GM19397 (cell line): ENCODE measurements around the gene ZNF287.
"Not testable (repeated sequence)": the region's sequence is repeated elsewhere in the genome, so short reads cannot be mapped to it uniquely, and the experiment has no call there.

ENCODE experiments used
- ATAC-seq: cut with Tn5 transposase; IDR thresholded peaks from one replicate; pipeline ENCODE4 v1.9.1; 2021; ENCODE audit warnings: mild to moderate bottlenecking, moderate library complexity; ENCODE audit not compliant: unreplicated experiment

Gene ZNF287

DNA sequence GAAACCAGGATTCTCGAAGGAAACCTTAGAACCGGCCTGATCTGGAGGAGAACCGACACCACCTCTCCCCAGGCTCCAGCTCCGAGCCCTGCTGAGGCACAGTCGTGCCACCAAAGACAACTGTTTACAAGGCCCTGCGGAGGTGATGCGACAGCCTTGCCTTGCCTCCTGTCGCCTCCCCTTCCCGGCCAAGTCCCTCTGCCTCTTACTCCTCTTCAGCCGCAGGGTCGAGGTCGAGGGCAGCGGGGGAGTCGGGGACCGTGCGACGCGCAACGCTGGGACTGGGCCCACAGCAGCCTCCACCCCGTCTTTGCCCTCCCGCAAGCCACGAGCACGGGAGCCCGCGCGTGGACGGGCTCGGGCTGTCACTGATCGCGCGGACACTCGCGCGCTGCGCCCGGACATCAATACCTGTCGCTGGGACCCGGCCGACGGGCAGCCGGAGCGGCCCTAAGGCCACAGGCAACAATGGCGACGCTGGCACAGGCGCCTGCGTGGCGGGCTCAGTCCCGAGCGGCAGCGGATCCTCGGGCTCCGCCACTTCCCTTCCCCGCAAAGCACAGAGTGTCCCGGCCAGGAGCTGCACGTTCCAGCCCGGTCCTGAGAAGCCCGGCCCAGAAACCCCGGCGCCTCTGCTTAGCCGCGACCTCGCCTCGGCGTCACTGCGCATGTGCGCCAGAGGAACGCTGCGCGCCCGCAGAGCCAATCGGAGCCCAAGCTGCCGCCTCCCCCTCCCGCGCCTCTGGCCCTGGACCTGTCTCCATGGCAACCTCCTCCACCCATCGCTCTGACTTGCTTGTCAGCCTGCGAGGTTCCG, at the start of gene ZNF287:
Gene ZNF287 (minus strand): TSS at position 664 of the 817 bp plus-strand sequence. CDS start 1,473 bp downstream, outside the sequence.
- ATAC-seq, result peak; percentile 93

DNA sequence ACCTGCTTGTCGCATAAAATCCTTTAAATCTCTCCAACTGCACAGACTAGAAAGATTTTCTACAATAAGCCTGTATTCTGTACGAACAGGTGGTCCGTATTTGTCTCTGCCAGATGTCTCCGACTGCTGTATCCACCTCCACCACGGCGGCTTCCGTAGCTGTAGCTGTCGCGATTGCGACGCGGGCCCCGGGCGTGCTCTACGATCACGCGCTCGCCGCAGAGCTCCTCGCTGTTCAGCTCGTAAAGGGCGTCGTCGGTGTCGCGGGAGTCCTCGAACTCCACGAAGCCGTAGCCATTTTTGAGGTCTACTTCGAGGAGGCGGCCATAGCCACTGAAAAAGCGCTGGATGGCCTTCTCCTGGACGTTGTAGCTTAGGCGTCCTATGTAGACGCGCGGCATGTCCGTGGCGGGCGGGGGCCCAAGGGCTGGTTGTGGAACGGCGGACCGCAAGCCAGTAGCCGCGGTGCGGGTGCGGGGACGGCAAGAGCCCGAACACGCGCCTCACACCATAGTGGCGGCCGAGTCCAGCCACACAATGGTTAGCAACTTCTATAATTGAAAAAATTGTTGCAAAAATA, 48.6 kb upstream of the ZNF287 start:
- ATAC-seq, result no peak

DNA sequence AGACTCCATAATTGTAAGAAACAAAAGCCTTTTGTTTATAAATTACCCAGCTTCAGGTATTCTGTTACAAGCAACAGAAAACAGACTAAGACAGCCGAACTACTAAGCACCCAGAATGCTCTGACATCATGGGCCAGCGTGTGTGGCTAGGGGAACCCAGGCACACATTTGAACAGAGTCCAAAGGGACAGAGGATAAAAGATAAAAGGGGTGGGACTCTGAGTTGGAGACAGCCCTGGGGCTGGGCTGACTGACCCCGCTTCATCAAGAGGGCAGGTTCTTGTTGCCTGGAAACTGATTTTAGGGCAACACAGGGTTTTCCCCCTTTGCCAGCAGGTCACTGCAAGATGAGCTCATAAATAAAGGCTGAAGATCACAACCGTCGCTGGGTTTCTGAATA, 30.5 kb upstream of the ZNF287 start:
- no peak for ATAC-seq

DNA sequence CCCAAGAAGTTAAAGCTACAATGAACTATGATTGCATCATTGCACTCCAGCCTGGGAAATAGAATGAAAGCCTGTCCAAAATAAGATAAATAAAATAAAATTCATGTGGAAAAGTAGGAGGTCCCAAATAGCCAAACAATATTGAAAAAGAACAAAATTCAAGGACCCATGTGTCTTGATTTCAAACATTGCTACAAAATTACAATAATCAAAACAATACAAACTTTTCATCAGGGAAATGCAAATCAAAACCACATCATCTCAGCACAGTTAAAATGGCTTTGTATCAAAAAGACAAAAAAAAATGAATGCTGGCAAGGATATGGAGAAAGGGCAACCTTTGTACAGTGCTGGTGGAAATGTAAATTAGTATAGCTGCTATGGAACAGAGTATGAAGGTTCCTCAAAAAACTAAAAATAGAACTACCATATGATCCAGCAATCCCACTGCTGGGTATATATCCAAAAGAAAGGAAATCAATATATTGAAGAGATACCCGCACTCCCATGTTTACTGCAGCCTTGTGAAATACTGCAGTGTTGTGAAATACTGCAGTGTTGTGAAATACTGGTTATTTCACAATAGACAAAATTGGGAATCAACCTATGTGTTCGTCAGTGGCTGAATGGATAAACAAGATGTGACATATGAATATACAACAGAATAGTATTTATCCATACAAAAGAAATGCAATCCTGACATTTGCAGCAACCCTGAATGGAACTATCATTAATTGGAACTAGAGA, 24.5 kb upstream of the ZNF287 start:
- ATAC-seq, result no peak

DNA sequence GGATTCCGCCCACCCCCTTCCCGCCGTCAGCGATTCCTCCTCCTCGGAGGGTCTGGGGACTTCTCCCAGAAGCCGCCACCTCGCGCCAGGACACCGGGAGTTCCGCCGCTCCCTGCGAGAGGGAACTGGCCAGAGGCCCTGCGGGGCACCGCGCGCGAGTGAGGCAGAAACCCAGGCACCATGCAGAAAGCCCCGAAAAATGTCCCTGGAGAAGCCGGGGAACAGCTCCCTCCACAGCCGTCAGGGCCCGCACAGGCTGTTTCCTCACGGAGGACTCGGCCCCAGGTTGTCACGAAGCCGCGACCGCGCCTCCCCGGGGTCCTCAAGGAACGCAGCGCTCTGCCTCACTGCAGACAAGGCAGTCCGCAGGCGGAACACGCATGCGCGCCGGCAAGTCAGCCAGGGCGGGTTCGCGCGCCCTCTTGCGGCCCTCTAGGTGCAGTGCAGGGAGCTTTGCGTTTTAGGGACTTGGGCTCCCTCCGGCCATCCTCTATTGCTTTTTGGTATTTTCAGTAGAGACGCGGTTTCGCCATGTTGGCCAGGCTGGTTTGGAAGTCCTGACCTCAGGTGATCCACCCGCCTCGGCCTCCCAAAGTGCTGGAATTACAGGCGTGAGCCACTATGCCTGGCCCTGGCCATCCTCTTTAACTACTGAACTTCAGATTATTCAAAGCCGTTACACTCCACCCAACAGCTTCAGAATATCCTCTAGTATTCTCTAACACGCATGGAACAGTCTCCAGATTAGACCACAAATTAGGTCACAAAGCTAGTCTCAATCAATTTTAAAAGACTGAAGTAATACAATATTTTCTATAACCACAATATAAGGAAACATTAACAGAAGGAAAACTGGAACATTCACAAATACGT, 20.3 kb upstream of the ZNF287 start:
- ATAC-seq, result peak; percentile 81

DNA sequence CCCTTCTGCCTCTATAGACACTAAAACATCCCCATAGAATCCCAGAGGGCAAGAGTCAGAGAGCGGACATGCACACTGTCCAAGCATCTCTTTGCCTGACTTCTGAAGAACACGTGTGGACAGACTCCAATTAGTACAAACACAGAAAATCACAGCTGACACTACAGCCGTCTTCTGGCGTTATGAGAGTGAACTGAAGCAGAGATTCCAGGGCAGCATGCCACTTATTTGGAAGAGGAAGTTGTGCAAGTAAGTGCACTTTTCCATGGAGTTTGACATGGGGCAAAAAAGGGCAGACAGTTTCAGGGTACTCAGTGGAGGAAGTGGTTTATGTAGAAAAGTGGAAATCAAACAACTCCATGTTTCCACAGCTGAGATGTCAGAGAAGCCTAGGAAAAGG, 16.8 kb upstream of the ZNF287 start:
- no peak for ATAC-seq

DNA sequence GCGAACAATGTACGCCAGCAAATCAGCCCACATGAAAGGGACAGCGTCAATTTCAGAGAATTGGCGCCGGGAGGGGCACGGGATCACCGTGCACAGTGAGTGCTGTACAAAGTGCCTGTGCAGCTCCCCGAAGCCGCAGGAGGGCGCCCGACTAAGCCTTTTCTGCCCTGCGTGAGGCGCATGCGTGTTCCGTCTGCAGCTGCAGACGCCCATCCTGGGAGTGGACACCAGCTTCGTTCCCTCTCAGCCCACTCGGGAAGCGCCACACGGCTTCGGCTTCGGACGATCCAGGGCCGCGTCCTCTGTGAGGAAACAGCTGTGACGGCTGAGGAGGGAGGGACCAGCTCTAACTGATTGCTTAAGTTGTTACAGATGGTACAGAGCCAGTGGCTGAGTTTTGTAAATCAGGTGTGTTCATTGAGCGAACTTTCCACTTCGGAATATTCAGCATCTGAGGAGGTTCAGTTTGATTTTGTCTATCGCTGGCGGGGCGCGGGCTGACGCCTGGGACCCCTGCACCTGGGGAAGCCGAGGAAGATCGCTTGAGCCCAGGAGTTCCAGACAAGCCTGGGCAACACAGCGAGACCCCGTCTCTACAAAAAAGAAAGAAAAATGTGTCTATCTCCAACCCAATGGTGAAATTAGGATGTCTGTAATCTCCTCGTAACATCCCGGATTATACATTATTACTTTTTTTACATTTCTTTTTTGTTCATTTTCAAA, 15.4 kb upstream of the ZNF287 start:
- peak; percentile 66 for ATAC-seq

DNA sequence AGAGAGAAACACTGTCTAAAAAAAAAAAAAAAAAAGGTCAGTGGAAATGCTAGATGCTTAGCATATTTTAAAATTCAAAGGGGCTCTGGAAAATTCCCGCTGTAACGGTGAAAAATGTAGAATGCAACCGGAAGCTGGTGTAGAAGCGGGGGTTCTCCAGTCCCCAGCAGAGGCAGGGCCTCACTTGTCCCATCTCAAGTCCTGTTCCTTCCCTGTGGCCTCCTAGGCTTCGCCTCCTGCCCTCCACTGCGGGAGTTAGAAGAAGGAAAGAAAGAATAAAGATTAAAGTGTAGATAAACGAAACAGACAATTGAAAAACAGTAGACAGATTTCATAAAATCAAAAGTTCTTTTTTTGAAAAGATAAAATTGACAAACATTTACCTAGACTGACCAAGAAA, 14.8 kb upstream of the ZNF287 start:
- no peak for ATAC-seq

DNA sequence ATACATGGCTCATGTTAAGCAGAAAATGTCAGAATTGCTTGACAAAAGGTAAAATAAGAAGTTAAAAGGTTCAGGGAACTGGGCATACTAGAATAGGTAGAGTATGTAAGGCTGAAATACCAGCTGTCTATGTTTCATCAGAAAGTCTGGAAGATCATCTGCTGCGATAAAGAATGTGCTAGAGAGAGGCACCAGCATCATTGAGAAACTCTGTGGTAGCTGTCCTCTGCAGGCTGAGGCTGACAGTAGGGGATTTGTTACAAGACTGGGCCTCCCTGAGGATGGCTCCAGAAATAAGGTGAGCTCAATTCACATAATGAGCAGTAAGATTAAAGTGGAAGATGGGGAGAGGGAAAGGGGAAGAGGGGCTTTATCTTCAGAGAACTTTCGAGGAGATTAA, 4.5 kb upstream of the ZNF287 start:
- ATAC-seq, result no peak

DNA sequence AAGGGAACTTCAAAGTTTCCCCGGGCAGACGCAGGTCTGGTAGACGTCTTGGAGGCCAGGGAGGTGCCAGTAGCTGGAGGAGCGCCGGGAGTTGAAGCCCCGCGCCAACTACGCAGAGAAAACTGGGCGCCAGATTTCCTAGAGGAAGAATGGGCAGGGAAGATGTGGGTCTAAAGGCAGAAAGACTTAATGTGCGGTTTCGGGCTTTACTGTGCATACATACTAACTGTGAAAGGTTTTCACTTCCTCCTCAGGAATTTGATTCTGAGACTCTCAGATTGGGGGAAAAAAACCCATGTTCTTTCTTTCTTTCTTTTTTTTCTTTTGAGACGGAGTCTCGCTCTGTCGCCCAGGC, 331 bp upstream of the ZNF287 start:
- no peak for ATAC-seq

DNA sequence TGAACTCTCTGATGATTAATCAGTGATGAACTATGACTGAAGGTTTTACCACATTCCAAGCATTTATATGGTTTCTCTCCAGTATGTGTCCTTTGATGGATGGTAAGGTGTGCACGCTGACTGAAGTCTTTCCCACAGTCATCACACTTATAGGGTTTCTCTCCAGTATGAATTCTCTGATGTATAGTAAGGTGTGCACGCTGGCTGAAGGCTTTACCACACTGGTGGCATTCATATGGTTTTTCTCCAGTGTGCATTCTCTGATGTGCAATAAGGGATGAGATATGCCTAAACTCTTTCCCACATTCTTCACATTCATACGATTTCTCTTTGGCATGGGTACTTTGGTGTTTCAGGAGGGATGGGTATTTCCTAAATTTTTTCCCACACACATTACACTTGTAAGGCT, 16.4 kb downstream of the ZNF287 start:
- no peak for ATAC-seq

DNA sequence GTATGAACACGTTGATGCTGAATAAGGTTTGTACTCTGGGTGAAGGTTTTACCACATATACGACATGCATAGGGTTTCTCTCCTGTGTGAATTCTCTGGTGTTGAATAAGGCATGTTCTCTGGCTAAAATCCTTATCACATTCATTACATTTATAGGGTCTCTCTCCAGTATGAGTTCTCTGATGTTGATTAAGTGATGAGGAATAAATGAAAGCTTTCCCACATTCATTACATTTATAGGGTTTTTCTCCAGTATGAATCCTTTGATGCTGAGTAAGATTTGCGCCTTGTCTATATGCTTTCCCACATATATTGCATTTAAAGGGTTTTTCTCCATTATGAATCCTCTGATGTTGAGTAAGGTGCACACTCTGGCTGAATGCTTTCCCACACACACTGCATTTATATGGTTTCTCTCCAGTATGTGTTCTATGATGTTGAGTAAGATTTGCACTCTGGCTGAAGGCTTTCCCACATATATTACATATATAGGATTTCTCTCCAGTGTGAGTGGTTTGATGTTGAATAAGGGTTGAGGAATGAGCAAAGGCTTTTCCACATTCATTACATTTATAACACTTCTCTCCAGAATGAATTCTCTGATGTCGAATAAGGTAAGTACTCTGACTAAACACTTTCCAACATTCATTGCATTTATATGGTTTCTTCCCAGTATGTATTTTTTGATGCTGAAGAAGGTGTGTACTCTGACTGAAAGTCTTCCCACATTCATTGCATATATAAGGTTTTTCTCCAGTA, 16.9 kb downstream of the ZNF287 start:
- no peak for ATAC-seq

DNA sequence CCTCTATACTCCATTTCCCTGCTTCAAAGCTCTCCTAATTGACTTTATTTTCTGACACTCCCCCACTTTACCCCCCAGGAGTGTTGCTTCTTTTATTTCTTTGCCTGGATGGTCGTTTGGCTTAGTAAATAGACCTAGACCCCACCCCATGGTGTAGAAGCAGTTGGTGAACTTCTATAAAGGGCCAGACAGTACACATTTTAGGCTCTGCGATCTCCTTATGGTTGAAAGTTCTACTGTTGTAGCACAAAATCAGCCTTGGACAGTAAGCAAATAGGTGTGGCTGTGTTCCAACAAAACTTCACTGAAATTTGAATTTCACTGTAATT, 31.9 kb downstream of the ZNF287 start:
- no peak for ATAC-seq

DNA sequence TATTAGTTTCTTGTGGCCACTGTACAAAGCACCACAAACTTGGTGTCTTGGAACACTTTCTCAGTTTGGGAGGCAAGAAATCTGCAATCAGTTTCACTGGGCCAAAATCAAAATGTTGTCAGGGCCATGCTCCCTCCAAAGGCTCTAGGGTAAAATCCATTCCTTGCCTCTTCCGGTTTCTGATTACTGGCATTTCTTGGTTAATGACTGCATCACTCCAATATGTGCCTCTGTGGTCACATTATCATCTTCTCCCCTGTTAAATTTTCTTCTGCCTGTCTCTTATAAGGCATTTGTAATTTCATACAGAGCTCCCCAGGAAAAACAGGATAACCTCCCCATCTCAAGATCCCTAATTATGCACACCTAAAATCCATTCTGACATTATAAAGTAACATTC, 34.8 kb downstream of the ZNF287 start:
- ATAC-seq, result no peak

DNA sequence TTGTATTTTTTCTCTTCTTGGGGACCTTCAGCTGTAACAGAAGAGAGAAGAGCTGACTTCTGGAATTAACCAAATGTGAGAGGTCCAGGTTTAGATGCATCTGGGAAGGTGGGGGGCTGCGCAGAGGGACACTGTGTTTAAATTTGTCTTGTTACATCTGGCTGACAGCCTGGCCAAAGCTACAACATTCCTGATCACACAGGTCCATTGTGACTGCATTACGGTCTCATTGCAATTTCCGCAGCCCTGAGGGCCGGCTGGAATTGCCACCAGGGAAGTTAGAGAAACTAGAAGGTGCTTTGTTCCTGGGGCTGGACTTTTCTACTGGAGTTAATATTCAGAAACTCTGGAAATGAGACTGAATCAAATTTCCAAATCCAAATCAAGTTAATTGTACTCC, 39.1 kb downstream of the ZNF287 start:
- ATAC-seq, result no peak

DNA sequence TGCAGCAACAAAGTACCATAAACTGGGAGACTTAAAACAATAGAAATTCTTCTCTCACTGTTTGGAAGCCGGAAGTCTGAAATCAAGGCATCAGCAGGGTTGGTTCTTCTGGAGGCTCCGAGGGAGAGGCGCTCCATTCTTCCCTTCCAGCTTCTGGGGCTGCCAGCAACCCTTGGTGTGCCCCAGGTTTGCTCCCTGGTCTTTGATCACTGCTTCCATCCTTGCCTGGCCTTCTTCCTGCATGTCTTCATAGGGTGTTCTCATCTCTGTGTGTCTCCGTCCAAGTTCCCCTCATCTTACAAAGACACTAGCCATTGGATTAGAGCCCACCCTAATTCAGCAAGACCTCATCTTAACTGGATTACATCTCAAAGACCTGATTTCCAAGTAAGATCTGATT, 41.7 kb downstream of the ZNF287 start:
- ATAC-seq, result no peak

DNA sequence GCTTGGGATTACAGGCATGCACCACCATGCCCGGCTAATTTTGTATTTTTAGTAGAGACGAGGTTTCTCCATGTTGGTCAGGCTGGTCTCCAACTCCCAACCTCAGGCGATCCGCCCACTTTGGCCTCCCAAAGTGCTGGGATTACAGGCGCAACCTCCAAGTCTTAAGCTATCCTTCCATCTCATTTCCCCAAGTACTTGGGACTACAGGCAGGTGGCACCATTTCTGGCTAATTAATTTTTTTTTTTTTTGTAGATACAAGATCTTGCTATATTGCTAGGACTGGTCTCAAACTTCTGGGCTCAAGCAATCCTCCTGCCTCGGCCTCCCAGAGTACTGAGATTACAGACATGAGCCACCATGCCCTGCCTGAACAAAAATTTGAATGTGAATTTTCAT, 43.4 kb downstream of the ZNF287 start:
- not testable (repeated sequence) for ATAC-seq

DNA sequence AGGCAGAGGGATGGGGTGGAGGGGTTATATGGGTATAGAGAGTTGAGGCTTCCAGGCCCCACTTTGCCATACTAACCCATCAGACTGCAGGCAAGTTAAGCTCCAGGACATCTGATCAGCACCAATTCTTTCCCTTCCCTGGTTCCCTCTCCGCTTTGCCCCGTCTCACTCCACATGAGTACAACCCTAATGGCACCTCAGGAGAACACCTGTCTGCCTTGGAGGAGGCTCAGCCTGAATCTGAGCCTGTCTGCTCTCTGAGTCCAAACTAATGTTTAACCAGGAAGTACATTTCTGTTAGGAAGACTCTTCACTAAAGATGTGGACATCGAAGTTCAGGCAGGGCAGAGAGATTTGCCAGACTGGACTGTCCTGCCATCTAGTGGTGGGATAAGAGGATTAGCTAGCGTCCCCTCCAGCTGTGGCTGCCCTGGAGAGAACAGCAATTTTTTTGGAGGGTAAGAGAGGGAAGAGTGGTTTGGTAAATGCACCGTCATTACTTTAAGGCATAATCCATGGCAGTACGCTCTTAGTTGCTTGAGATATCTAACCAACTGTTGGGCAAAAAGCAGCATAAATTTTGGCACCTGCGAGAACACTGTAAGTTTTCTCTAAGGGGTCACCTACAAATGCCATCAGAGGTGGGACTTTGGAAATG, 47.8 kb downstream of the ZNF287 start:
- ATAC-seq, result peak; percentile 67

DNA sequence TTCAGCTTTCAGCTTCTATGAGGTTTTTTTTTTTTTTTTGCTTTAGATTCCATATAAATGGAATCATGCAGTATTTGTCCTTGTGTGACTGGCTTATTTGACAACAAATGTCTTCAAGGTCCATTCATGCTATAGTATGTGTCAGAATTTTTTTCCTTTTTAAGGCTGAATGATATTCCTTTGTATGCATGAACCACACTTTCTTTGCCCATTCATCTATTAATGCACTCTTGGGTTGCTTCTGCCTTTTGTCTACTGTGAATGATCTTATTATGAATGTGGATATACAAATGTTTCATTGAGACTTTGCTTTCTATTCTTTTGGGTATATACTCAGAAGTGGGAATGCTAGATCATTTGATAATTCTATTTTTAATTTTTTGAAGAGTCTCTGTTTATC, 50.0 kb downstream of the ZNF287 start:
- ATAC-seq, result no peak
